HG03354 (cell line): ENCODE measurements around the gene MSANTD2.

Experiments used
- ATAC-seq: cut with Tn5 transposase; IDR thresholded peaks from one replicate; pipeline ENCODE4 v1.9.1; 2021; ENCODE audit warnings: mild to moderate bottlenecking; ENCODE audit not compliant: unreplicated experiment, poor library complexity, severe bottlenecking

The MSANTD2 gene

DNA sequence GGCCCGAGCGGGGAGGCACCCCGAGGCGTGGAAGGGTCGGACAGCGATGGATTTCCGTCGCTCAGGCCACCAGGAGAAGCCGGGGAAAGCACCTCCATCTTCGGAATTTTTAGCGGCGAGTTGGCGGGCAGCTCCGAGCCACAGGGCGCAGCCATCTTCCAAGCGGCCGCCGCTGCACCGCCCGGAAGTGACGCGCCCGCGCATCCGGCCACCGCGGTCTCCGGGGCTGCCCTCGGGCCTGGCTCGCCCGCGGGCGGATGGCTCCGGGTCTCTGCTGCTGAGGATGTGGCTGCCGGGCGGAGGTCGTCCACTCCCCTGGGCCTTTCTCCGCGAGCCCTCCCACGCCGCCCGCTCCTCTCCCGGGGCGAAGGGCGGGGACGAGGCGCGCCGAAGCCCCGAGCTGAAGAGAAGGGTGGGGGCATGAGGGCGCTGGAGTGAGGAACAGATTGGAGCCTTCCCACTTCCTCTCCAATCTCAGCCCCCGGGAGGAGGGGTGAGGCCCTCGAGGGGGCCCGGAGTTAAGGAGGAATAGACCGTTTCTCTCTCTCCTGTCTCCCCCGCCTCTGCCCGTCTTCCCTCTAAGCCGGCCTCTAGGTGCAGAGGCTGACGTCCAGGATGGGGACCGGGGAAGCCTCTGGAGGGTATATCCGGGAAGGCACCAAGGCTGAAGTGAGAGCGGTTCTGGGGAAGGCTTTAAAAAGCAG is at the start of gene MSANTD2:
MSANTD2 (minus strand) TSS at position 181 of the 704 bp plus-strand sequence; CDS start at position 155, 26 bp downstream.
- ATAC-seq = peak; percentile 93

DNA sequence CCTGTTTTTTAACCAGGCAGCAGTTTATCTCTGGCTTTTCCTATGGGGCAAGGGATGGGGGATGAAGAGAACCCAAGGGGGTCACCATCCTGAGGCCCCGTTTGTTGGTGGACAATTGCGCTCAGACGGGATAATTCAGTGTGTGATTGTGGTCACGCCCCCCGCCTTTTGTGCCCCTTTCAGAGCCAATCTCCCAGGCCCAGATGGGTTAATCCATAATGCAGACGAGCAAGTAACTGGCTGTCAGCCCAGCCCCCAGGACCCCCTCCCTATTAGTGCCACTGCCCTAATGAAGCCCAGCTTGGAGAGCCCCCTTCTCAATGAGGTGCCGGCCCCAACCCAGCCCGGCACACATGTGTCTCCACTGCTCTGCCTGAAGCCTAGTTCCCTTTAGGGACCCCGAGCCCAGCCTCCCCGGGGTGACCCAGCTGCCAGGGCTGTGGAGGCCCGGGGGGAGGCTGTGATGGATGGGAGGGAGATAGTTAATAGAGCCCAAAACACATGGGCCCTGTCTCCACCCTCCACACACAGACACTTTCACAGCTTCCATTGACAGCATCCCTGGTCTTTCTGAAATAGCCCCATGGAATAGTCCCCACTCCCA is 46.0 kb upstream of the MSANTD2 start:
- no peak for ATAC-seq

DNA sequence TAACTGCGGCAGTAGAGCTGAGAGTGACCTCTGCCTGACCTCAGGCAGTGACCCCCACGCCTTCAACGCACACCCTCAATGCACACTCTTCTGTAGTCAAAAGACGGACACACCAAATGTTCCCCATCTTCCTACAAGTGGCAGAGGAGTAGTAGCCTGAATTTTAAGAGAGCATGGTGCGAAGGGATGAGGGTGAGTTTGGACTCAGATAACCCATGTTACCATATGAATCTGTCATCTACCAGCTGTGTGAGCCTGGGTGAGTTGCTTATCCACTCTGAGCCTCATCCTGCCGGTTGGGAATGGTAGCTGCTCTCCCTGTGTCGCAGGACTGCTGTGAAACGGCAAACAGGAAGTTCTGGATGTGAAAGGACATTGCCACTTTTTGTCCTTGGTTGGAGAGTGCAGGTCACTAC is 44.5 kb upstream of the MSANTD2 start:
- ATAC-seq = no peak

DNA sequence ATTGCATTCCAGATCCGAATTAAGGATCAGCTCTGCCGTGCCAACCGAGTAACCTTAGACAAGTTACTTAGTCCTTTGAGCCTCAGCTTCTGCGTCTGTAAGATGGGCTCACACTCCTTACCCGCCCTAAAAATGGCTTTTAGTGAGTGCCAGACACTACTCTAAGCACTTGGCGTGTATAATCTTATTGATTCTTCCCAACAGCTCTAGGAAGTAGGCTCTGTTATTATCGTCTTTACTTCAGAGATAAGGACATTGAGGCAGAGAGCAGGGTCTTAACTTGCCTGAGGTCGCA is 43.4 kb upstream of the MSANTD2 start:
- ATAC-seq = no peak

DNA sequence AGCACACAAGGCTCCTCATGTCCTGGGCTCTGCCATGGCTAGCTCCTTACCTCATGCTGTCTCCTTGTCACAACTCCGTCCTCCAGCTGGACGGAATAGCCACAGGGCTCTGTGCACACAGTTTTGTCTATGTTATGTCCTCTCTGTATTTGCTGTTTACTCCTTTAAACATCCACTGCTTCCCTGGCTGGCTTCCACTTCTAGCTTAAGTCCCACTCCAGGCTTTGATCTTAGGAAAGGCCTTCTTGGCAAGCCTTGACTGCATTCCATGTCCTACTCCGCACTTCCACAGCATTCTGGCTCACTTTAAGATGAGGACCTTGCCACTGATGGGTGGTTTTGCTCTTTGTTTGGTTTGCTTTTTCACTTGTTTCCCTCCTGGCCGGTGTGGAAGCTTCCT is 42.1 kb upstream of the MSANTD2 start:
- ATAC-seq = no peak

DNA sequence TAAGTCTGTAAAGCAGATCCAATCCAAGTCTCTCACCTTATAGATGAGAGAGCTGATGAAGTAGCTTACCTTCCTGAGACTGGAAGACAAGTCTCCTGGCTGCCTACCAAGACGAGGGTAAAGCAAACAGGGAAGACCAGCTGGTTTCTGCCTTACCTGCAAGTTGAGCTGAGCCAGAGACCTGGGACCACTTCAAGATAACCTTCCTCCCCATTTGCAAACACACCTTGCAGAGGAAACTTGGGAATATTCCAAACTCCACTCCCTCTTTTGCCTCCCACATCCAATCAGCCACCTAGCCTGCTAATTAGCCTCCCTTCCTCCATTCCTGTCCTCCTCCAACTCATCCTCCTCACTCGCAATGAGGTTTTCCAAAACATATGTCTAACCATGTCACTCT is 41.6 kb upstream of the MSANTD2 start:
- no peak for ATAC-seq

DNA sequence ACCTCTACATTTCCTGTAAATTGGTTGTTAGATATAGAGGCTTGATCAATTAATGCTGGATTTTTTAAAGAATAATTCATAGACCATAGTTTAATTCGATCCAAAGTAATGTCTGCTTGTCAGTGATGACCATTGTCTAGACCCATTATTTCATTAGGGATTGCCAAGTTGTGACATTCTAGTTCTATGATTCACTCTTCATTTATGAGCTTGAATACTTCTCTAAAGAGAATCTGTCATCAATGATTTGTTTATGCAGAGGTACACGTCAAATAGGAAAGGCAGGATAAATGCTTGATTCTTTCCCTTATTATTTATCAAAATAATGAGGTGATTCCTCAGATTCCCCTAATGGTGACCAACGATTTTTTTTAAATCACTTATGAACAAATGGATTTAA is 41.0 kb upstream of the MSANTD2 start:
- ATAC-seq = no peak

DNA sequence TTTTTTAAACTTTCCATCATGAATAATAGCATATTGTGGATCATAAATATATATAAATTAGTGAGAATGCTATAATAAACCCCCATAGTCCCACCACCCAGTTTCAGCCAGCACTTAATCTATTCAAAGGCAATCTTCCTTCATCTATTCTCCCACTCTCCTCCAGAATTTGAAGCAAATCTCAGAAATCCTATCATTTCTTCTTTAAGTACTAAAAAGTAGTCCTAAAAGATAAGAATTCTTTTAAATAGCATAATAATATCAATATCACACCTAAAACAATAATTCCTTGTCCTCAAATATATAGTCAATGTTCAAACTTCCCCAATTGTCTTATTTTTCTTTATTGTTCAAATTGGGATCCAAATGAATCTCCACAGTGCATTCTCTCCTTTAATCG is 40.5 kb upstream of the MSANTD2 start:
- ATAC-seq = no peak

DNA sequence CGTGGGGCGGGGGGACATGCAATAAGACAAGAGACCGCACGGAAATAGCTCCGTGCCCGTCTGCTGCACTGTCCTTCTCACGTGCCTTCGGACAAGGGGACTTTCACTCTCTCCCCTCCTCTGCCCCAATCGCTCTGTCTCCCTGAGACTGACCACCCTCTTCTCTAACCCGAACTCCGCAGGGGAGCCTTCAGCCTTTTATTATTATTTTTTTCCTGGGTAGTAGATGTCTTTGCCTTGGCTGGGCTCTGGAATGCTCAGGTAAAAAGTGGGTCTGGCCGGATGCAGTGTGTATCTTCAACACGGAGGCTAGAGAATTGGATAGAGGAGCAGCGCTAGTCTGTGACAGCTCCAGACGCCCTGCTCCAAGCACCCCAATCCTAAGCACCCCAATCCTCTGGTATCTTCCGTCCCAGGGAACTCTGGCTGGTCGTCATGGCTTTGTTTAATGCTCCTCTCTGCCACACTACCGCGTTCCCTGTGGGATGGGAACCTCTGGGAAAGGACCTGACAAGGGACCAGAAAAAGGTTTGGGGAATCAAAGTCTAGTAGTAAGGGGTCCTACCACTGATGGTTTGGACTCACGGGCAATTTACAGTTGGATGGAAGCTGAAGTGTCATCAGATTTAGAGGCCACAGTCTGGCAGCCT is 39.9 kb upstream of the MSANTD2 start:
- ATAC-seq = no peak

DNA sequence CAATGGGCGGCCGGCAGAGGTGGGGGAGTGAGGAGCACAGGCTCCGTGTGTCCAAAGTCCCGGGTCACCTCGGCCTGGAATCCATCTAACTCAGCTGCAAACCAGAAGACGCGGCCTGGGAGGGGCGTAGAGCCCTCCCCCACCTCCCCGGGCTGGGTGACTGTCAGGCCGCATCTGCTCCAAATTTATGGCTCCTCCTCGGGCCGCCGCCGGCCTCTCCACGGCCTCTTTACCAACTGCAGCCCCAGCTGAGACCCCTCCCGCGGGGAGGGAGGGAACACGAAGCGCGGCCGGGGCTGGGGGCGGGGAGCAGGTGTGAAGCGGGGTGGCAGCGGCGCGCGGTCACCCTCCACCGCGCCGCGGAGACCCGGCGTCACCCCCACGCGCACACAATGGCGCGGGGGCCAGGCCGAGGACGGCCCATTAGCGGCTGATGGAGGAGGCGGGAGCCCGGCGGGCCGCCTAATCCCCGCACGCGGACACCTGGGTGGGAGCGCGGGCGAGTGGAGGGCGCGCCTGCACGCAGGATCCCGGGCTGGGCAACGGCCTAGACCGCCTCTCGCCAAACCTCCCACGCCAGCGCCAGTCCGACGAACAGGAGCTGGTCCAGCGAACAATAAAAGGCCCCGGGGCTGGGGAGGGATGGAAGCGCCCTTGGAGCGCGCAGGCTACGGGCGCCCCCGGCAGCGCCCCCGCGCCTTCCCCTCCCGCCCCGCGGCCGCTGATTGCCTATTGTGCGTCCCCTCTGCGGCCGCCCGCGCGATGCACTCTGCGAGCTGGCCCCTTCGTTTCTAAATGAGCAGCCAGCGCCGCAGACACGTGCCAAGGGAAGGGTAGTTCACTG is 39.1 kb upstream of the MSANTD2 start:
- ATAC-seq = no peak

DNA sequence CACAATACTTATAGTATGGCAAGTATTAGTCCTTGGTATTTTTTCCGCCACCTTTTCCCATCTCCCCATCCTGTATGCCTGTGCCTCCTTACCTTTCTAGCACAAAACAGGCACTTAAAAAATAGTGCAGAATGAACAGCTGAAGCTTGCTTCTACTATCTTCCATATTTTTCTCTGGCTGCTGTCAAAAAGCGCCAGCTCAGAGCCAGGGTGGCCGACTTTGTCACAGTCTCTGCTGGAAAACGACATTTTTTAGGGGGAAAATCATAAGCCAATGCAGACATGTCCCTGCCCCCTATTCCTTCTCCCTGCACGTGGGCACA is 38.6 kb upstream of the MSANTD2 start:
- no peak for ATAC-seq

DNA sequence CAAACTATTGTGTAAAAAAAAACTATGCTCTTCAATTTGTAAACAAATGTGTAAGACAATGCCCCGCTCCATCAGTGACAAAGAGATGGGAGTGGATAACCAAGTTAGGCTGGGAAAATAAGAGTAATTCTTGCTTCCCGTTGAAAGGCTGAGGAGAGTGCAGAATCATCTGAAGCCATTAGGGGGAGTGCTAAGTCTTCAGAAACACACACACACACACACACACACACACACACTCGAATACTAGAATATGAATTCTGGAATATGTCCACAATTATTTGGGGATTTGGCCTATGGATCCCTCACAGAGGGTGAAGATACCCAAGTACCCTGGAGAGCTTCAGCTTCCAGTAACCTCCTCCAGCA is 37.3 kb upstream of the MSANTD2 start:
- no peak for ATAC-seq

DNA sequence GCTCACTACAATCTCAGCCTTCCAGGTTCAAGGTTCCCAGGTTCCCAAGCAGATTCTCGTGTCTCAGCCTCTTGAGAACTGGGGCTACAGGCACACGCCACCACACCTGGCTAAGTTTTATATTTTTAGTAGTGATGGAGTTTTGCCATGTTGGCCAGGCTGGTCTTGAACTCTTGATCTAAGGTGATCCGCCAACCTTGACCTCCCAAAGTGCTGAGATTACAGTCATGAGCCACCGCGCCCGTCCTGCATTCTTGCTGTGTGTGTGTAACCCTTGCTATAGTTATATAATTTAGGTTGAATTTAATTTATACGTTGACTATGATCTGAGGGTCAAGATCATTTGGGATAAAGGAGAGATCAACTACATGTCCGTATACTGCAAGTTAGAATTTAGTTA is 35.7 kb upstream of the MSANTD2 start:
- ATAC-seq = no peak

DNA sequence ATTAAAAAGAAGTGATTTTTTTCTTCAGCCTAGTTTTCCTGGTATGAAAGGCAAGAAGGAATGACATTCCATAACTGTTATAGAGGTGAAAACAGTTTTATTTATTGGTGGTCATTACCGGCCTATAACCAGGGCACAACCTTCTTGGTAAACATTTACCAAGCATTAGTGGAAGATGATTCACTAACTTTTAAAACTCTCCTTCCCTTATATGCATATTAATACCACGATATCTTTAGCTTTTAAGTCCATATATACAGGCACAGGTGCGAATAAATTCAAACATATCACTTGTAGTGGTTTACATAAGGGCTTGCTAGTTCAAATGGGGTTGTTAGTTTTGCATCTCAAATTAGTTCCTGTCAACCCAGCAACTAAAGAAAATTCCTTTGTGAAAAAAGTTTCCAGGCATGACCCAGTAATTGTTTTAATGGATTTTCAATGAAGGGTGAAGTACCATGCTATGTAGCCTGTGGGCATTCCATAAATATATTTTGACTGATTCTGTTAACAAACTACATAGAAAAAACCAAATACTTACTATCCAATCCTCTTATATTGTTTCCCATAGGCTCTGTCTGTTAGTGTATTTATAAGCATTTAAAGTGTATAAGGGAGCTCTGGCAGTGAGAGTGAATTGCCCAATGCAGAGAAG is 34.4 kb upstream of the MSANTD2 start:
- no peak for ATAC-seq

DNA sequence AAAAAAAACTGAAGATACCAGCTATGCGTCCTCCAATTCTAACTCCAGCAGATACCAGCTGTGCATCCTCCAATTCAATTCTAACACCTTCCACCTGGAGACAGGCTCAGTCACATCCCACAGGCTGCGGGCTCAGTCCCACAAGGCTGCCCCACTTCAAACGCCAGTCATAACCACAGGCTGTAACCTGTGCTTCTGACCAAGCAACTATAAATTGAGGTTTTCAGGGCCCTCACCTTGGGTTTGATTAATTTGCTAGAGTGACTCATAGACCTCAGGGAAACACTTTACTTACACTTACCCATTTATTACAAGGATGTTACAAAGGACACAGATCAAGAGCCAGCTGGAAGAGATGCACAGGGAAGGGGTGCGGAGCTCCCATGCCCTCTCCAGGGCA is 32.4 kb upstream of the MSANTD2 start:
- no peak for ATAC-seq

DNA sequence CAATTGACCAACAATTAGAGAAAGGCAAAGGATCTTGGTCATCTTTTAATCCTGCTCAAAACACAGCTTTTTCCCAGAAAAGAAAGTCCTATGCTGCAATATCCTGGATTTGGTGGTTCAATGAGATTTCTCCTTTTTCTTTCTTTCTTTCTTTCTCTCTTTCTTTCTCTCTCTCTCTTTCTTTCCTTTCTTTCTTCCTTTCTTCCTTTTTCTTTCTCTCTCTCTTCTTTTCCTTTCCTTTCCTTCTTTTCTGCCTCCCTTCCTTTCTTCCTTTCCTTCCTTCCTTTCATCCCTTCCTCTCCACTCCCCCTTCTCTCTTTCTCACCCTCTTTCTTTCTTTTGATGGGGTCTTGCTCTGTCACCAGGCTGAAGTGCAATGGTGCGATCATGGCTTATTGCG is 31.7 kb upstream of the MSANTD2 start:
- no peak for ATAC-seq

DNA sequence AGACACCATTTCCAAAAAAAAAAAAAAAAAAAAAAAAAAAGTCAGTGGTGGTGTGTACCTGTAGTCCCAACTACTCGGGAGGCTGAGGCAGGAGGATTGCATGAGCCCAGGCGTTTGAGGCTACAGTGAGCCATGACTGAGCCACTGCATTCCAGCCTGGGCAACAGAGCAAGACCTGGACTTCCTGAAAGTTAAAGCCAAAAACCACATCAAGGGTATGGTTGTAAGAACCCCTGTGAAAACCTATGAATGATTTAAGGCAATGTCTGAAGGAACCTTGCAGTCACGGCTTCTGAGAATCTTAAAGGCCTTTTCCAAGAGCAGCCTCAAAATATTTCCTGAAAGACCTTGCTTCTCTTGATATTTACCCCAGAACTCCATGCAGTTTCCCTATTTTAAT is 30.5 kb upstream of the MSANTD2 start:
- ATAC-seq = no peak

DNA sequence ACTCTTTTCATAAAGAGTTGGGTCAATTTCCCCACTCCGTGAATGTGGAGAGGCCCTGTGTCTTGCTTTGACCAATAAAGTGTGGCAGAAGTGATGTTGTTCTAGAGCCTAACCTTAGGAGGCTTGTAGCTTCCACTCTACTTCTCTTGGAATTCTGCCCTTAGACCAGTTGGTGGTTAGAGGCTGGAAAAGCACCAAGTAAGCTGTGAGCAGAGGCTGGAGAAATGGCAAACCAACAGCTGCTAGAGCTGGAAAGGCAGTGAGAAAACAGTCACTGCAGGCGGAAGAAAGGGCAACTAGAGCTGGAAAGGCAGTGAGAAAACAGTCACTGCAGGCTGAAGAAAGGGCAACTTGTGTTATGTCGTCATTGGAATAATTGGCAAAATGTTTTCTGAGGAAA is 29.8 kb upstream of the MSANTD2 start:
- ATAC-seq = no peak

DNA sequence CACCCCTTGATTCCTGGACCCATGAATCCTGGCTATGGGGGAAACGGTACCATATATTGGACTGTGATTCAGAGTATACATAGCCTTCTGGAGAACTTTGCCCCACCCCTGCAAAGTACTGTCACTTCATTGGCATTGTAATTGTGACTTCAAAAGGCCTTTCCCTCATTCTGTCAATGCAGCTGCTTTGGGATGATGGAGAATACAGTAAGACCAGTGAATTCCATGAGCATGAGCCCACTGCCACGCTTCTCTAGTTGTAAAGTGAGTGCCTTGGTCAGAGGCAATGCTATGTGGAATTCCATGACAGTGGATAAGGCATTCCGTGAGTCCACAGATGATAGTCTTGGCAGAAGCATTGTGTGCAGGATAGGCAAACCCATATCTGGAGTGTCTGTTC is 25.7 kb upstream of the MSANTD2 start:
- ATAC-seq = no peak
